Tibial nerve (tissue), 3 donors: Measurements from ENCODE around the gene GALNT18.

ENCODE experiments used
- CTCF ChIP-seq, 5 experiments: fragments of 200-600 bp in 3 of 5; fragments of 450-650 bp in 2 of 5; sonication (generic) in 3 of 5; IDR thresholded peaks; one replicate each; pipeline ENCODE4 v1.5.1; 2016 to 2019; ENCODE audit warnings: antibody characterized with exemption in 5 of 5, mild to moderate bottlenecking in 3 of 5, moderate library complexity in 2 of 5
- POLR2A ChIP-seq, 2 donors: fragments of 450-650 bp; IDR thresholded peaks; one replicate each; pipeline ENCODE4 v1.6.1; 2017; ENCODE audit warnings: antibody characterized with exemption in 2 of 2, mild to moderate bottlenecking in 2 of 2, moderate library complexity in 2 of 2

GRCh38 chr11:11383995-11384394, 237.8 kb downstream of the GALNT18 start:
- TF ChIP-seq POLR2A (IDR thresholded peaks at IDR 0.05) (no peak), CTCF (IDR thresholded peaks at IDR 0.05) (no peak)
